D341Med (cell line): ENCODE data around the gene SORCS1.

ENCODE experiments used
- DNase-seq: peaks from one replicate; pipeline ENCODE4 v3.0.0; 2012; ENCODE audit warnings: low spot score

The SORCS1 gene

DNA sequence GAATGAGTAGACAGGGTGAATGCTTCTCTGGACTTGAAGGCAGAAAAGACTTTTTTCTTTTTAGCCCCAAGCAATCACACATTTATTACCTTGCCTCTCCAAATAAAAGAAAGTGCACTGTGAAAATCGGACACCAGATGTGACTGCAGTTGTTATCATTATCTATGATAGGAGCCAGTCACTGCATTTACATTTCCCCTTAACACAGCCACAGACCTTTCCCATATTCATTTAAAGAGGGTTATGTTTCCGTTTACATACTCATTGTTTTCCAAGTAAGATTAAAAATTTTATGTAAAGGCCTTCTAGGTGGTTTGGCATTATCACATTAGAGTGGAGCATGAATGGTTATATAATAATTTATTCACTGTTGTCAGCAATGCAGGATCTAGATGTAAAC lies 586.8 kb downstream of the SORCS1 start:
- DNase-seq = no peak

DNA sequence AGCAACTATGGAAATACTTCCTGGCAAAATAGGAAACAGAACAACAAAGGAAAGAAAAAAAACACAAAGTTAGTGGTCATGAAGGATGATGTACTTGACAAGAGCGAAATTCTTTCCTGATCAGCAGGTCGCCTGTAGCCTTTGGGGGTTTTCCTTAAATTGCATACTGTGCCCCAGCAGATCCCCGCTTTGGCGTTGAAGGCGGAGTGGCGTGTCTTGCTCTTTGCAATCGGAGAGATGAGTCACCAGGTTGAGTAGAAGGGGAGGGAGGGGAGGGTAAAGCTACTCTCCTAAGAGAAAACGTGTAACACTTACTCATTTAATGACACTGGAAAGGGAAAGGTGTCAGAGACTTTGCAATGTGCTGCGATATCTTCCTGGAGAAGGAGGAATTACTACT lies 587.2 kb downstream of the SORCS1 start:
- no peak for DNase-seq

DNA sequence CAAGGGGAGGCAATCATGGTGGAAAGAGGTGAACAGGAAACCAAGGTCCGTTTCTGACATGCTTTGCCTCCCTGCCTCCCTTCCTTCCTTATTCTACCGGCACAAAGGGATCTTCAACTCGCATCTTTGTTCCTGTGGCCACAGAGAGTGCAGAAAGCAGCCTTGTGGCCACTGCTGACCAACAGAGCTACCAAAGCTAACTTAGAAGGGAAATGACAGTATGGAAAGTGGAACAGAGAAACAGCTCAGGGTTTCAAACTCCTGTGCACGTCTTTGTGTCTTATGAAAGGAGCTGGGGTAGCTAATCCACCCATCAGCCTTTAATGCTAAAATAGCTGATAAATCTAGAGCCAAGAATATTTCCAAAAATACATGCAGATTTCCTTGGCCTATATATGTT lies 588.0 kb downstream of the SORCS1 start:
- no peak for DNase-seq

DNA sequence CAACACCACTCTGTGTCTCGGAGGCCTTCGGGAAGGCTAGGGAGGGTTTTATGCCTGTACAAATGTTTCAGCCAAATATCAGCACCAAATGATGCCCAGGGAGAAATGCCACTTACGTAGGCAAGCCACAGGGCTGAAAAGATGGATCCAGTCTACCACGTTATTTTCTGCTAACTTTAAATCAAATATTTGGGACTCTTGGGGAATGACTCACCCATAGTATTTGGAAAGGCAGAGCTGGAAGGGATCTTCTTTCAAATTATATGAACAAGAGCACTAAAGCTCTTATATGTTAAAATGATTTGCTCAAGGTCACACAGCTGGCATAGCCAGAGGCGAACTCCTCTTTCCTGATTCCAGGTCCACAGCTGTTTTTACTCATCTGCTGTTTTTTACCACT lies 591.4 kb downstream of the SORCS1 start:
- DNase-seq = no peak

DNA sequence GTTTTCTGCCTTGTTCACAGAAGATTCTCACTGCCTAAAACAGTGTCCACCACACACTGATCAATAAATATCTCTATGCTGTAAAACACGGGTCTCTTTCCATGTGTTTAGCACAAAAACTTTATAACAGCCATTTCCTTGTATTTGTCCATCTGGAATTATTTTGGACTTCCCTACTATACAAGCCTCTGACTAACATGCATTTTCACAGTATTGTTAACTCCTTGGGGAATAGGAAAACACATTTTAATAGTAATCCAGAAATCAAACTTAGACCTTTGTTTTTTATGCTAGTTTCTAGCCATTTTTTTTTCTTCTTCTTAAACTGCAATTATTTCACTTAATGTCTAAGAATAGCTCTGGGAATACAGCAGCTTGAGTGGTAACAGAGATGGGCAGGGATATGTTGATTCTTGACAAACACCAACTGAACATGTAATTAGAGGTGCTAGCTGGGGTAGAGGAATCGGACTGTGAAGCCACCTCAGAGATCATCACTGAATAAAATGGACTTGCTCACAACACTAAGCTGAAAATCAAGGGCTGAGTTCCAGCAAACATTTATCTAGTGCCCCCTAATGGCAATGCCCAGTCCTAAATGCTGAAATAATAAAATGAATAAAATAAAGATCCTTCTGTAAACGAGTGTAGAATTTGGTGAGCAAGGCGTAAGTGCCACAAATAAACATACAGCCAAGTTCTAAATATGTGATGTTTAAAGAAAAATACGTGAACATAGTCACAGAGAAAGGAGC lies 593.1 kb downstream of the SORCS1 start:
- DNase-seq = peak; percentile 10

DNA sequence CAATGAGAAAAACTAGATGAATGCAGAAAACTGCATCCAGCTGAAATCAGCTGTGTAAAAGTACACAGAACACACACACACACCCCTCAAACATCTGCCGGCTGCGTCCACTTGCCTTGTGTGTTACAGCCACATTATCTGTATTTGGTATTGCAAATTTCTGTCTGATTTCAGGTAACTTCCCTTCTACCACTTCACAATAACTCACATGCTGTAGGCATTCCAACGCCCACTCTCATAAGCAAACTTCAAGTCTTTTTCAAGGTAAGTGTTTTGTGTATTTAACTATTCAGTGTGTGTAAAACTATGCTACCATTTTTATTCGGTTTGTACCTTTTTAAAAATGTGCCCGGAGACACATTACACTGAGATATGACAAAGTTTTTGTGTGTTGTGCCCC lies 594.2 kb downstream of the SORCS1 start:
- DNase-seq = no peak

DNA sequence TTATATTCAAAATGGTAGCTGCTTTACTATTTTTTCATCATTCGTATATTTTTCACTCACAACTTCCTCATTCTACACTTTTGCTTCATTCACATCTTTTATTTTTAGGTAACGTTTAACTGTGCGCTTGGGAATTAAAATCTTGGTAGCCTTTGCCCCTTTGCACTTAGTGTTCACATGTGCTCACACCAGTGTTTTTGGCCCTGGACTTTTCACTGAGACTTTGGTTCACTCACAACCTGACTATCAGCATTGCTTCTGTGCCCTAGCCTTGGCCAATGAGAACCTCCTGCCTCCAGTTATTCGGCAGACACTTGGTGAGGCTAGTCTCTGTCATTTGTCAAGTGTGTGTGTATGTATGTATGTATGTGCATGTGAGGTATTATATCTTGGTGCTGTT lies 596.9 kb downstream of the SORCS1 start:
- DNase-seq = no peak

DNA sequence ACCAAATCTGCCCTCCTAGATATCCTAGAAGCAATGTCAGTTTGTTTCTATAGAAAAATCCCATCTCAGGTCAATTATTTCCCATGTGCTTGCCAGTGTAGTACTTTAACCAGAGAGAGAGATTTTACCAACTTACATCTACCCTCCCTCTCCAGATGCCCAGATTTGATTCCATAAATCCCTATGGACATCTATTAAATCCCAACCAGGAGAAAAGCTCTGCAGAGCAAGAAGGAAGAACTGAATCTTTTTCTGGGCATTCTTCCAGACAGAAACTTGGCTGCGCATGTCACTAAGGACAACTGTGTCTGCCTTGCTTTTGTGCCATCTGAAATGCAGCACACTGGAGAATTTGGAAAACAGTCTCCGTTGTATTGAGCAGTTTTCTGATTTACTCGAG lies 597.6 kb downstream of the SORCS1 start:
- DNase-seq = no peak

DNA sequence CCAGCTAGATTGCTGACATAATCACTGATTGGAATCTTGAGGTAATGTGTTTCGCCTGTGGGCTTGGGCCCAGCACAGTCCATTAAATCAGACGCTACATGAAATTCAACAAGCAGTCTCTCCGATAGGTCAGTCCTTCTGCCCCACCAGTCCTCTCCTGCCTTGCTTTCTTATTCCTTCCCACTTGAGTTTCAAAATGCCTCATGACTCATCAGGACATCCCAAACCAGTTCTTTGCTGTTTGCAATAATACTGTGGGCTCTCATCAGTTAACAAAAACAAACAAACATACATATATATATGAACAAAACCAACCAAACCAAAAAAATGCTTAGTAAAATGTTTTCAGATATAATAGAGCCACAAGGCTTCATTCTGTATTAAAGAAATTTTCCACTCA lies 599.0 kb downstream of the SORCS1 start:
- no peak for DNase-seq

DNA sequence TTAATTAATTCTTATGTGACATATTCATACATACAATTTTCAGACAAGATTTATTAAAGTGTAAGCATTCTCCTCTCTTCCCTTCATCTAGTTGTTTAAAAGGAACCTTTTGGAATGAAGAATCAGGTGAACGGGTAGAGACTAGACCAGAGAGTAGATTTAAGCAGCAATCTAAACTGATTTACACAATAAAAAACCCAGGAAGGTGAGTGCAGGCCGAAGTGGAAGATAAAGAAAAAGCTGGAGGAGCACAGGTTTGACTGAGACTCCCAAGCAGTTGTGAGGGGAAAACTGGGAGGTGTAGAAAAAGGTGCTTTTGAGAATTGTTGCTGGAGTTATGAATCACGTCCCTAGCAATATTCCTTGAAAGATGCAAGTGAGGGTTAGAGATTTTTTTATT lies 601.1 kb downstream of the SORCS1 start:
- no peak for DNase-seq

DNA sequence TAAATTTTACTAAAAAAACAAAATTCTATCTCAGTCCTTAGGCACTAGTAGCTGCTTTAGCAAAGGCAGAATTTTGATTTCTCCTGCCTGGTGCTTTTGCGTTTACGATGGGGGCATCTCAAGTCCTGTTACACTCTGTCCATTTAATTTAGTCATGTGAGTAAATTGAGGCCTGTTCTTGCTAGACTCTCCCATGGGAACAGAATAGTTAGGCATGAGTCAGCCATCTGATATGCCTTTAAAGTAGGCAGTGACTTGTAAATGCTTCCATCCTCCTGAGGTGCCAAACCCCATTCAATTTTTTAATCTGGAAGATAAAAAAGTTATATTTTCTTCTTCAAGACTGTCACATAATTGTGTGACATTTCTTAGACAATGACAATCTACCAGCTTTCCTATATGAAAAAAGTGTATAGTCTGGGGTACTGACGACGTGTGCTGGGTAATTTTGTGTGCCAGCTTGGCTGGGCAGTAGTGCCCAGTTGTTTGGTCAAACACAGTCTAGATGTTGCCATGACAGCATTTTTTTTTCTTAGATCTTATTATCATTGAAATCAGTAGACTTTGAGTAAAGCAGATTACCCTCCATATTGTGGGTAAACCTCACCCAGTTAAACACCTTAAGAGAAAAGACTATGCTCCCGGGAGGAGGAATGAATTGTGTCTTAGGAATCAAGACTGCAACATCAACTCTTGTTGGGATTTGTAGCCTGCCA lies 603.4 kb downstream of the SORCS1 start:
- DNase-seq = no peak

DNA sequence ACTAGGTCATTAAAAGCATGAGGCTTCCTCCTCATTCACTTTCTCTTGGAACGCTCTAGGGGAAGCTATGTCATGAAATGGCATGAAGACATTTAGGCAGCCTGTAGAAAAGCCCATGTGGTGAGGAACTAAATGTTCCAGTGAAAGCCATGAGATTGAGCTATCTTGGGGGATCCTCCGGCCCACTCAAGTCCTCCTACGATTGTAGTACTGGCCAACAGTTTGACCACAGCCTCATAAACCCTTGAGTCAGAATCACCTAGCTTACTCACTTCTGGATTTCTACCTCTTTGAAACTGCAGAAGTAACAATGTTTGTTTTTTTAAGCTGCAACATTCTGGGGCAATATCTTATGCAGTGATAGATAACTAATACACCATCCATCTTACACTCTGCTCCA lies 605.1 kb downstream of the SORCS1 start:
- no peak for DNase-seq

DNA sequence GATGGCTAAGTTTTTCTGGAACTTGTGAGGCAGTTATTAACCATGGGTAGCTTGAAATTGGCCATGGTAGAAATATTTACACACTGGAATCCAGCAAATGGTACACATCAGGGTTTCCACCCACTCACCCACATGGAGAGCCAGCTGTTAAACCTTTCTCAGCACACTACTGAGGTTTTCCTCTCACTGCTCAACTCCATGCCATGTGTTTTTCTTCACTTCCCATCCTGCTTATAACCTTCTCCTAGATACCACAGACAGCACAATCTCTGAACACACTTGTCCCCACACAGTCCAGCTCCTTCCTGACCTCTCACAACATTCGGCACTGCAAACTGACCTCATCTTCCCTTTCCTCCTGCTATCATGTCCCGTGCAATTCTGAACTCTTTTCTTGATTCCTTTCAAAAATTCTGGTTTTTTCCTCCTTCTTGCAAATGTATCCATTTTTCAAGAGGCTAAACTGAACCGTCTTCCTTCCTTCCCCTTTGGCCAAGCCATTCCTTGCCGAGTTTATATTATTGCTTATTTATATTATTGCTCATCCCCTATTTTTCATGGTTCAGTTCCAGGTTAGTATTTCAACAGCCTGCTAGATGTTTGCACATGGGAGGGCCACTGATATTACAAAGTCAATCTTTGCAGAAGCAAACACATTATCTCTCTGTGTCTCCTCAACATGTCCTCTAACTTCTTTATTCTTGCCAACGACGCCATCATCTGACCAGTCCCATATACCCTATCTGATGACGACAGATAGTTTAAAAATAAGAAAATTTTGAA lies 606.4 kb downstream of the SORCS1 start:
- no peak for DNase-seq

DNA sequence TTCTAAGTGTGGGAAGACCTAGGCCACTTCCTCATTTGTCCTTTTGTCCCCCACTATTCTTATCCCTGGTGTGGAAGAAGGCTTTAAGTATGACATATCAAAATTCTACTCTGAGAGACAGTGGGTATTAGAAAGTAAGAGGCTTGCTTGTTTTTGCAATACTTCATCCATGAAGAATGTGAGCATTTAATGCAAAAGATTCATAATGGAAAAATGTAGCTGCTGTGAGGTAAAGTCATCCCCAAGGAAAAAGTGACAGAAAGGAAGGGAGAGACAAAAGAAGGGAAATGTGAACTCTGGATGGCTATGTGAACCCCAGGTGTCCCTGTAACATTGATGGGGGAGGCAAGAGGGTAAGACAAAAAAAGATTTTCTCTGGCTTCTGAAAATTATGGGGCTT lies 607.5 kb downstream of the SORCS1 start:
- no peak for DNase-seq

DNA sequence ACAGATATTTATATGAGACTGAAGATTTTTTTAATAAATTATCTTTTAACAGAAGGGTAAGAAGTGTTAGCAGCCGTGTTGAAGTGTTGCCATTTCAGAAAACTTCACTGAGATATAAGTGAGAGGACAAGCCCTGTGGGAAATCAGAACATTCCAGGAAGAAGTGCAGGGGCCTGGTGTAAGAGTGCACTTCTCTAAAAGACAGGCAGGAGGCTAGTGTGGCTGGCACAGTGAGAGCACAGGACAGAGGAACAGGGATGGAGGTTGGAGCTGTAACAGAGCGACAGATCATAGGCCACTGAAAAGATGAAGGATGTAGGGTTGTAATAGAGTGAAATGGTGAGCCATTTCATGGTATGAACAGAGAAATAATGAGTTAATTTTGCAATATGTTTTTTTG lies 608.9 kb downstream of the SORCS1 start:
- no peak for DNase-seq

DNA sequence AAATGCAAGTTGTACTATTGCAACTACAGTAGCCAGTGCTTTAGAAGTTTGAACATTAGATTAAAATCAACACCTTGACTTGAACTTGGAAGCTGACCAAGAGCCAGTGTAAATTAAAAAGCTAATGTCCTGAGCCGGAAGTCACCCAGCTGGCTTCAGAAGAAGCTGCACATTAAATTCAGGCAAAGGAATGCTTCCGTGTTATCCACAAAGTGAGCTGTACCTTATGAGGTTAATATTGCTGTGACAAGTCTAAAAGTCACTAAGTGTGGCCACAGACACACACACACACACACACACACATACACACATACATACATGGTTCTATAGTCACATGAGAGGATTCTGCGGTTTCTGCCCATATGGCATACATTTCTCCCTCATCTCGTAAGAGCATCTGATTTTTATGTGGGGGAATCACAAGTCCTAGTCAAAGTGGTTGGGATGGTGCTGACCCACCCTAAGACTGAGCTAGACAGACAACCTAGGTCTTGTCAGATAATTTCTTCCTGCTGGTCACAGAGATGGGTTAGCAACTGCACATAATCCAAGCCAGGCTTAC lies 612.9 kb downstream of the SORCS1 start:
- no peak for DNase-seq

DNA sequence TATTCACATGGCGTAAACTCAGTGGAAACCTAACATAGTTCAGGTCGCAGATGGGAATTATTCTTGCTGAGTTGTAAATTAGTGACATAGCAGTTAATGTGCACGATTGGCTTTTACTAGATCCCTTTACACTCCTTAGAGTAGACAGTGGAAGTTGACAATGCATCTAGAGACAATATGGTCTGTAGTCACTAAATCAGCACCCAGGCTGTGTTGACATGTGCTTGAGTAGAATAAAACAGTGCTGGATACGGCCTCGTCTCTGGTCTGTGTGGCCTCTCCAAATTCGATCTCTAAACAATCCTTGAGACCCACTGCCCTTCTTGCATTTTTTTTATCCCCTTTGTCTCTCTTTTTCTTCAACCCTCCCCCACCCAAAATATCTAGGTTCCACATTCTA lies 615.7 kb downstream of the SORCS1 start:
- DNase-seq = no peak

DNA sequence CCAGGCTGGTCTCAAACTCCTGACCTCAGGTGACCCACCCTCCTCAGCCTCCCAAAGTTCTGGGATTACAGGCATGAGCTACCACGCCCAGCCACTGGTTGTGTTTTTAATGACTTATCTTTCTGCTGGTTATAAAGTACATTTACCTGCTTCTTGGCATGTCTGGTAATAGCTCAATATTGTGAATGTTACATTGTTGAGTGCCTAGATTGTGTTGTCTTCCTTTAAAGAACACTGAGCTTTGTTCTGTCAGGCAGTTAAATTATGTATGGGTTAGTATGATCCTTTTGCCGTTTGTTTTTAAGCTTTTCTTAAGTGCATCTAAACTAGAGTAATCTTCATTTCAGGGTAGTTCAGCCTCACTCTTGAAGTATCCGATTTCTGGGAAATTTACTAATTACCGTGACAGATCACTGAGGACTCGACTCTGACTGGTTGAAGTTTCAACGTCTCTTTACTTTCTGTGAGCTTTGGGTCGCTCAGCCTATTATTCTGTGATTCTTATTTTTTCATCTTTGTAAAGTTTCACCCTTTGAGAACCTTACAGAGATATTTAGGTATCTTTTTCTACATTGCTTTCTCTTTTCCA lies 617.4 kb downstream of the SORCS1 start:
- DNase-seq = no peak

DNA sequence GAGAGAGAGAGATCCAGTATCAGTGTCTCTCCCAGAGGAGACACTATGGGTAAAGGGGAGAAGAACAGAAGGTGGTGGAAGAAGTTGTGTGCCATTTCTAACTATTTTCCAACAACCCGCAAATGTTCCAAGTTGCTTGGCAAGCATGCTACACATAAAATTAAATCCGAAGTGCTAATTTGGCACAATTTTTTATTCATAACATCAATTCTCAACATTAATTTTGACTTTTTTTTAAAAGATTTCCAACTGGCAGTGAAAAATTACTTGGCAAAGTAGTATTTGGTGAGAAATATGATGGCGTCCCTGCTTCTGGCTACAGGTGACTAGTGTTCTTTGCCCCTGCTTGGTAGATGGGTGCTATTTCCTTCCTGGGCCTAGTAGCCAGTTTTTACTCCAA lies 622.0 kb downstream of the SORCS1 start:
- no peak for DNase-seq

DNA sequence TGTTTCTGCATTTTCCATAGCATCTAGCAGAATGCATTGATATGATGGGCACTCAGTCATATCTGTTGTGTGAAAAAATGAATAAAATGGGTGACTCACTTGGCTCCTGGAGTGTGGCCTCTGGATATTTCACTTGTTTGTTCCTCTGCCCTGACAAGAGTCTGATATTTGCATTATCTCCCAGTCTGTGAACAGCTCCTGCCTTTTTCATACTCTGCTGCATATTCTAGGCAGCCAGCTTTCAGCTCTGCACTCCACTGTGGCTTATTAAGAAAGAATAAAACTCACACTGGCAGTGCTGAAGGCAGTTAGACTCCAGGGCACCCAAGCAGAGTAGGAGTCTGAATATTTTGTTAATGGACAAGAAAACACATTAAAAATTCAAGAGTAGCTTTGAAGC lies 623.9 kb downstream of the SORCS1 start:
- no peak for DNase-seq

DNA sequence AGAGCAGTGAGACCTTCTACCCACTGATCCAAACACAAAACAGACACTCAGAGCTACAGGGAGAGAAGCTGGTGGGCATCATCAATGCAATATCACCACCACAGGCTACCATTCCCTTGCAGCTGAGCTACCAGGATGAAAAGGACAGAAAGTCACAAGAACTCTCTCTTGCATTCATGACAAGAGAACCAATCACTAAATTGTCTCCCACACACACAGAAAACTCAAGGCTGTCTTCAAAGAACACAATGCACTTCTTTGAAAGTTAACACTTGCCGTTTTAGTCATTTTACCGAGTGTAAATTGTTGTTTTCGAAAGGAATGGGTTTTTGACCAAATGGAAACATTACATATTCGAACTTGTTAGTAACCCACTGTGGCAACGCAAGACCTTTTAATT lies 626.6 kb downstream of the SORCS1 start:
- DNase-seq = no peak

DNA sequence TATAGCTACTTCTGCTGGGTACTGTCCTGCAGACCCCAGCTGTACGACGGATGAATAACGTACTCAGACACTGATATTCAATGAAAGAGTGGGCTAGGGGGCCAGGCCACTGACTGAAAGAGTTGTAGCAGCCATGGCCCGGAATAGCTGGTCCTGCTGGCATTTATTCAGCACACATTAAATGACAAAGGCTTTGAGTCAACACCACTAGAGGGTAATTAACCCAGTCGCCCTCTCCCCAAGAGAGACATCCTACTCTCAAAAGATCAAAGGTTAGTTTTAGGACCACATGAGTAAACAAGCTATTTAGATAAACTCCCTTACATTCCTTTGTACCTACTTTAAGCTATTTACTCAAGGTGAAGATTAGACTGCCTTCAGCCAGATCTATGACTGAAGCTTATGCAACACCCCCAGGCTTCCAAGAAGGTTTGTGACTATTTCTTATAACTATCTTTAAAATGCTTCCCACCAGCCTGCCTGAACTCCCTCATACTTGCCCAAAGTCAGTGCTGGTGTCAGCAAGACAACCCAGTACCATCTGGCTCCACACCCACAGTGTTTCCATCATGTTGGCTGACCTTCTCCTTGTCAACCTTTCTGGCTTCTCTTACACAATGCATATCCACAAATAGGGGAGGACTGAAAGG lies 629.1 kb downstream of the SORCS1 start:
- no peak for DNase-seq
